HG03097 (cell line): ENCODE results near the gene EPHA7.

ENCODE experiments used
- ATAC-seq: cut with Tn5 transposase; IDR thresholded peaks from one replicate; pipeline ENCODE4 v1.9.1; 2021; ENCODE audit not compliant: unreplicated experiment, low FRiP score

Gene EPHA7

GRCh38 chr6:93394471-93394870, 24.9 kb downstream of the EPHA7 start:
- ATAC-seq, result no peak

- no peak for ATAC-seq
Measured at GRCh38 chr6:93393554-93394074, 25.7 kb downstream of the EPHA7 start.

- ATAC-seq, result no peak
Measured at GRCh38 chr6:93392797-93393196, 26.6 kb downstream of the EPHA7 start.

- no peak for ATAC-seq
Measured at GRCh38 chr6:93391965-93392364, 27.4 kb downstream of the EPHA7 start.

GRCh38 chr6:93389192-93389591, 30.2 kb downstream of the EPHA7 start:
- no peak for ATAC-seq

GRCh38 chr6:93388070-93388469, 31.3 kb downstream of the EPHA7 start:
- no peak for ATAC-seq

- ATAC-seq, result no peak
Measured at GRCh38 chr6:93376026-93376540, 43.3 kb downstream of the EPHA7 start.

GRCh38 chr6:93373445-93373844, 45.9 kb downstream of the EPHA7 start:
- no peak for ATAC-seq

GRCh38 chr6:93371756-93372155, 47.6 kb downstream of the EPHA7 start:
- no peak for ATAC-seq

- ATAC-seq, result no peak
Measured at GRCh38 chr6:93369586-93370134, 49.7 kb downstream of the EPHA7 start.

GRCh38 chr6:93366506-93366905, 52.9 kb downstream of the EPHA7 start:
- ATAC-seq, result no peak

GRCh38 chr6:93365445-93365844, 53.9 kb downstream of the EPHA7 start:
- ATAC-seq, result no peak

- no peak for ATAC-seq
Measured at GRCh38 chr6:93358435-93358834, 60.9 kb downstream of the EPHA7 start.

GRCh38 chr6:93352604-93353003, 66.8 kb downstream of the EPHA7 start:
- no peak for ATAC-seq

GRCh38 chr6:93351222-93351621, 68.1 kb downstream of the EPHA7 start:
- no peak for ATAC-seq

- no peak for ATAC-seq
Measured at GRCh38 chr6:93350774-93351173, 68.6 kb downstream of the EPHA7 start.

- no peak for ATAC-seq
Measured at GRCh38 chr6:93344333-93344835, 75.0 kb downstream of the EPHA7 start.

- ATAC-seq, result no peak
Measured at GRCh38 chr6:93343476-93343875, 75.9 kb downstream of the EPHA7 start.

- ATAC-seq, result no peak
Measured at GRCh38 chr6:93341900-93342613, 77.3 kb downstream of the EPHA7 start.

- ATAC-seq, result no peak
Measured at GRCh38 chr6:93337772-93338394, 81.5 kb downstream of the EPHA7 start.

GRCh38 chr6:93337014-93337413, 82.3 kb downstream of the EPHA7 start:
- ATAC-seq, result no peak
